ENCODE results near the gene COX4I2.

The COX4I2 gene

DNA sequence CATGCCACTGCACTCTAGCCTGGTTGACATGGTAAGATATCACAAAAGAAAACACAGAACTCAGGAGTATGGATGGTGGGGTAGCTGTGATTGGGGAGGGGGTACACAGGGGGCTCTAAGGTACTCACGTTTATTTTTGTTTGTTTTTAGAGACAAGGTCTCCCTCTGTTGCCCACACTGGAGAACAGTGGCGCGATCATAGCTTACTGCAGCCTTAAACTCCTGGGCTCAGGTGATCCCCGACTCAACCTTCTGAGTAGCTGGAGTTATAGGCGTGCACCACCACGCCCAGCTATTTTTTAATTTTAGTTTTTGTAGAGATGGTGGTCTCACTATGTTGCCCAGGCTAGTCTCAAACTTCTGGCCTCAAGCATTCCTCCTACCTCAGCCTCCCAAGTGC lies 55.7 kb downstream of the COX4I2 start:
- no peak for DNase-seq (ENCODE audit: low read depth)
- TF ChIP-seq, protein P1, sequence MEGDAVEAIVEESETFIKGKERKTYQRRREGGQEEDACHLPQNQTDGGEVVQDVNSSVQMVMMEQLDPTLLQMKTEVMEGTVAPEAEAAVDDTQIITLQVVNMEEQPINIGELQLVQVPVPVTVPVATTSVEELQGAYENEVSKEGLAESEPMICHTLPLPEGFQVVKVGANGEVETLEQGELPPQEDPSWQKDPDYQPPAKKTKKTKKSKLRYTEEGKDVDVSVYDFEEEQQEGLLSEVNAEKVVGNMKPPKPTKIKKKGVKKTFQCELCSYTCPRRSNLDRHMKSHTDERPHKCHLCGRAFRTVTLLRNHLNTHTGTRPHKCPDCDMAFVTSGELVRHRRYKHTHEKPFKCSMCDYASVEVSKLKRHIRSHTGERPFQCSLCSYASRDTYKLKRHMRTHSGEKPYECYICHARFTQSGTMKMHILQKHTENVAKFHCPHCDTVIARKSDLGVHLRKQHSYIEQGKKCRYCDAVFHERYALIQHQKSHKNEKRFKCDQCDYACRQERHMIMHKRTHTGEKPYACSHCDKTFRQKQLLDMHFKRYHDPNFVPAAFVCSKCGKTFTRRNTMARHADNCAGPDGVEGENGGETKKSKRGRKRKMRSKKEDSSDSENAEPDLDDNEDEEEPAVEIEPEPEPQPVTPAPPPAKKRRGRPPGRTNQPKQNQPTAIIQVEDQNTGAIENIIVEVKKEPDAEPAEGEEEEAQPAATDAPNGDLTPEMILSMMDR (conservative IDR thresholded peaks at IDR 0.05; ENCODE audit: low read depth, low read length) = no peak
- H3K4me3 ChIP-seq (ENCODE audit: low read depth, low read length) = no peak overlapping the region

GRCh38 chr20:31693987-31694661 lies 56.4 kb downstream of the COX4I2 start:
- TF ChIP-seq, protein P1 (conservative IDR thresholded peaks at IDR 0.05; ENCODE audit: low read depth, low read length) = no peak
- H3K4me3 ChIP-seq (ENCODE audit: low read depth, low read length) = no peak overlapping the region
- no peak for DNase-seq (ENCODE audit: low read depth)
